Muscle of back (tissue), 11 donors: ENCODE measurements around the gene SERPINB12. TPM values are rescaled to one million over a fixed set of nuclear protein-coding genes. Genes with fewer than 3 reads are reported as not detected.
A peak's percentile ranks its signal among the peaks of the same experiment; 100 is the strongest.

Experiments
- DNase-seq, 3 donors: peaks; one replicate each; pipeline versions ENCODE4 v3.0.0 to v3.0.0-alpha.2; 2013
- polyA plus RNA-seq, 10 donors: library from polyadenylated mRNA; unstranded; fragments of 120-200 nt; gene quantifications; one replicate each; pipeline ENCODE4 v1.2.1, GENCODE V29; 2013; ENCODE audit not compliant: insufficient read length in 10 of 10

Gene SERPINB12
- polyA plus RNA-seq, 10 donors: 0.35 to 1.8 (median 0.57) TPM

DNA sequence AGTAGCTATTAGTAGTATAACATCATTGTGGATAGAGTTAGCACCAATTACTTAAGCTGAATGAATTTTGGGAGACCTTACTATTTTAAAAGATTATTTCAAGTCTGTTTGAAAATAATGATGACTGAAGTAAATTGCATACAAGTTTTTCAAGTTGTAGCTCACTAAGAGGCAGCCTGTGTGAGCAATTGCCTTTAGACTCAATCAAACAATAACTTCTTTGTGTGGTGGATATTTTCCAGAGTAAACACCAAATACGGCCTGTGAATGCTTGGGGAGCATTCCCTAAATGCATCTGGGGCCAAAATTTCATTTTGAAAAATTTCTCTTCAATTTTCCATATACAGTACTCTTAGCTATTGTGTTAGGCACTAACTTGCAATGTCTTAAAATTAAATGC lies 7.9 kb downstream of the SERPINB12 start:
- DNase-seq: no peak

GRCh38 chr18:63551769-63552168 lies 9.6 kb downstream of the SERPINB12 start:
- DNase-seq: no peak

DNA sequence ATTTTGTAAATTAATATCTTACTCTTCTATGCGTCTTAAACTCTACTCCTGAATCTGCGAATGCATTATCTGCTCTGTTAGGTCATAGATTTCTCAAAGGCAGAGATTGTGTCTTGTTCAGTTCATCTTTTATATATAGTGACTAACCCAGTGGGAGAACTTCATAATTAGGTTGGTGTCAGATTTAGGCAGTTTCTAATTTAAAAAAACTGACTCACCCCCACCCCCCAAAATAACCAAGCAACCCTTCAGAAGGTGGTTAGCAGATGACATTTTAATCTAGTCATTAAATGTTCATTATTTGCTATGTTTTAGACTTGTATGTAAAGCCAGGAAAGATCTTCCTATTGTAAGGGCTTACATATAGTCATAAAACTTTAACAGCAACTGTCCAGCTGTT lies 10.4 kb downstream of the SERPINB12 start:
- DNase-seq: no peak

GRCh38 chr18:63553081-63553480 lies 10.9 kb downstream of the SERPINB12 start:
- peak; percentile 29 to 87 (median 60) for DNase-seq

GRCh38 chr18:63559567-63560491 lies 17.7 kb downstream of the SERPINB12 start:
- DNase-seq: no peak

DNA sequence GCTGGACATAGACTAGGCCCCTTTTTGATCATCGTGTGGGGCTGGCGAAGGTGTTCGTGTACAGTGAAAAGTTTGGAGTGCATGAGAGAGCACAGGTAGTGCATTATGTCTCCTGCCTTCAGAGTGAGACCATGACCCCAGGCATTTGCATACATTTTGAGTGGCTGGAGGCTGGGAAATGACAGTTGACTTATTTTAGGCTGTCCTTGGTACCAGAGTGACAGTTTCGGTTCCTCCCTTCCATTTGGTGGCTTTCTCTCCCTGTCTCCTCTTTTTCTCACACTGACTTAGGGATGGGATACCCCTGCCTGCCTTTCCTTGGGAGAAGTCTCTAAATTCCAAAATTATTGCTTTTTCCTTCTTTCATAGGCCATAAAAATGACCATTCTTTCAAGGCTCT lies 20.1 kb downstream of the SERPINB12 start:
- no peak for DNase-seq

GRCh38 chr18:63564021-63564420 lies 21.9 kb downstream of the SERPINB12 start:
- DNase-seq: no peak

DNA sequence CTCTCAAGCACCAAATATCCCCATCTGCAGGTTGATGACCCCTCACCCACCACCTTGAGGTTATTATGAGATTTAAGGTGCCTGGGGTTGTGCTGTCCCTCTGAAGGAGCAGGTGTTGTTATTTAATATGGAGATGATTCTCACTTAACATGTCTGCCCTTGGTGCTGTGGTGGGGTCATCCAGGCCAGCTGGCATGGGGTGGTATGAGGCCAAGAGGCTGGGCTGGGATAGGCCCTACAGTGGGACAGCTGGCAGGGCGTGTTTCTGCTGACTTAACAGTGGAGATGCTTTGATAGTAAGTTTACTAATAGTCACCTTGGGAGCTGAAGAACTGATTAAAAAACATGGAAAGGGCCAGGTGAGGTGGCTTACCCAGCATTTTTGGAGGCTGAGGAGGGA lies 22.4 kb downstream of the SERPINB12 start:
- peak; percentile 7 to 31 (median 8) for DNase-seq

DNA sequence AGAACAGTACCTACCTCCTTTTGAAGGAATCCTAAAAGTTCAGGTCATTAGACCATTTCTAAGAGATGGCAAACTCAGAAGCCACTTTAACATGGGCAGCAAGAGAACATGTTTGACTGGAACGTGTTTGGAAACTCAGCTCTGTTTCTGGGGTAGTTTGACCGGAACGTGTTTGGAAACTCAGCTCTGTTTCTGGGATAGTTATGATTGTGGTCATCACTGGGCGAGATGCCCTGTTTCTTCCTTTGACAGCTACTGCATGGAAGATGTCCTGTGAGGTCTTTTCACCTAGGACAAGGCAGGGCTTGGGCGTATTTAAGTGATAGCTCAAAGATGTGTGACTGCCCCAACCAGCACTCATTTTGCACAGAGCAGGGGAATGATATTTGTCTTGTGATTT lies 25.1 kb downstream of the SERPINB12 start:
- DNase-seq: no peak

DNA sequence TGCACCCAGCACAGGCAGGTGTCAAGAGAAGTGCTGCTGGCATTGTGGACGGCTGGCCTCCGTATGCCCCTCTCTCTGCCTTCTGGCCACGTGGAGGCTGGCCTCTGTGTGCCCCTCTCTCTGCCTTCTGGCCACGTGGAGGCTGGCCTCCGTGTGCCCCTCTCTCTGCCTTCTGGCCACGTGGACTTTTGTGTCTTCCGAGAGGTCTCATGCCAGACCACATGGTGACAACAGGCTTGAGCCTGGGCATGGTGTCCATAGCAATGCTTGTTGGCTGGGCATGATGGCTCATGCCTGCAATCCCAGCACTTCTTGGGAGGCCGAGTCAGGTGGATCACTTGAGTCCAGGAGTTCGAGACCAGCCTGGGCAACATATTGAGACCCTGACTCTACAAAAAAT lies 25.7 kb downstream of the SERPINB12 start:
- no peak for DNase-seq

- no peak for DNase-seq
Observed at GRCh38 chr18:63570721-63571120, 28.6 kb downstream of the SERPINB12 start.

DNA sequence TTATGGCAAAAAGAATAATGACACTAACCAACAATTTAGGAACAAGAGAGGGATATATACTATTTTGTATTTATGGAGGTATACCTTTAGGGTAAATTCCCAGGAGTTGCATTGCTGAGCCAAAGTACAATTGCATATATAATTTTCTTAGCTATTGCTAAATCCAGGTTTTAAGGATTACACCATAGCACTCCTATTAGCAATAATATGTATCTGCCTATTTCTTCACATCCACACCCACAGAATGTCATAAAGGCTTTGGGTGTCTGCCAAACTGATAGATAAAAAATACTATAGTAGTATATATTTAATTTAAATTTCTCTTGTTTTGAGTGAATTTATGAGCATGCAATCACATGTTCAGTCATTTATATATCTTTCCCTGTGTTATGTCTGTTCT lies 33.5 kb downstream of the SERPINB12 start:
- no peak for DNase-seq

GRCh38 chr18:63578357-63578958 lies 36.3 kb downstream of the SERPINB12 start:
- peak; percentile 27 to 61 (median 42) for DNase-seq

DNA sequence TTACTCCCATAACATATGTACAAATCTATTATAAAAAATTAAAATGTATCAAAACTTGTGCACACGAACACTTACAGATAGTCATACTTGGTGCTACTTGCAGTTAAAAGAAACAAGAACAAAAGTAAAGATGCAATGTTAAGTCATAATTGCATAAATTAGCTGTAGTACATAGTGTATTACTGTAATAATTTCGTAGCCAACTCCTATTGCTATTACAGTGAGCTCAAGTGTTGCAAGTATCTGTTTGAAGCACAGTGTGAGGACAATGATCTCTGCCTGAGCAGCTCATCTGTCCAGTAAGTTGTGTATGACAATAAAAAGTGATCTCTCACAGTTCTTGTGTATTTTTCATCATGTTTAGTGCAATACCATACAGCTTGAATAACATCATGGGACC lies 37.4 kb downstream of the SERPINB12 start:
- DNase-seq: no peak

DNA sequence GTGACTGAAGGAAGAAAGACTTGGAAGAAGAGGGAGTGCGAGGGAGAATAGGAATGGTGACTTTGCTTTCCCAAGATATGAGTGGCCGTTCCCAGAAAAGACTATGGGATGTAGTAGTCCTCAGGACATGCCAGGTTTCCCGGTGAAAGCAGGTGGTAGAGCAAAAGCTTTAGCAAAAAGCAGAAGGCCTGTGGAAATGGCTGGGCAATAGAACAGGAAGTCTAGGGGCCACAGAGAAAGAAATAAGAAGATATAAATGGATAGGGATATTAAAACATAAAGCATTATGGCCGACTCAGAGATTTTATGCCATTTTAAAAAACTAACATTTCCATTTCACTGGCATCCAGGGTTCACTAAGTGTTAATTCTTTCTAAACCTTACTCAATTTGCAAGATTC lies 43.8 kb downstream of the SERPINB12 start:
- no peak for DNase-seq

DNA sequence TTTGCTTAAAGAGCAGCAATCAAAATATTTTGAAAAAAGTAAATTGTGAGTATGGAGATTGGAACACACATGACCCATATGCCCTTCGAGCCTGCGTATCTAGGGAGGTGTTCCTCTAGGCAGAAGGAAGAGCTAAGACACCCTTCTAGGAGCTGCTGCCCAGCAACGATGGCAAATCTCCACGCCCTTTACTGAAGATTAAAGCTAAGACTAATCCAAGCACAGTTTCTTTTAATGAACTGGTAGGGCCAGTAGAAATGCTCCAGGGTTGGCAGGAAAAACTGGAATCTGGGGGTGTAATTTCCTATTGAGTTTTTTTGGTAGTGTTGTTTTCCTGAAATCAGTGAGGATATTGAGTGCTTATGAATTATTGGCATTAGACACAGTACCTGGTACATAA lies 44.3 kb downstream of the SERPINB12 start:
- no peak for DNase-seq

- no peak for DNase-seq
Observed at GRCh38 chr18:63586966-63587365, 44.8 kb downstream of the SERPINB12 start, which contains the start of gene SERPINB13. SERPINB13 (plus strand) TSS chr18:63587343; CDS start chr18:63588668, 1,325 bp downstream.

DNA sequence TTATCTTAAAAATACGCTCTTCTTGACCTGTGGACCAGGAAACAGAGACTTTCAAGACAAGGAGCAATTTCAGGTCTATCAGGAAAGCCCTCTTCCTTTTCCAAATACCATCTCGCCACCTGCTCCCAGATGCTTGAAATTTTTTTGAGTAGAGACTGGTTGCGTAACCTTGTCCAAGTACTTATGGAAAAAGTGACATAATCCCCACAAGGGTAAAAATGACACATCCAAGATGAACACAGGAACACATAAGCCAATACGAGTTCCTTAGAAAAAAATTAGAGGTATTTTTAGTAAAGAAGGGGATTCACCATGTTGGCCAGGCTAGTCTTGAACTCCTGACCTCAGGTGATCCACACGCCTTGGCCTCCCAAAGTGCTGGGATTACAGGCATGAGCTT lies 46.7 kb downstream of the SERPINB12 start:
- DNase-seq: no peak

DNA sequence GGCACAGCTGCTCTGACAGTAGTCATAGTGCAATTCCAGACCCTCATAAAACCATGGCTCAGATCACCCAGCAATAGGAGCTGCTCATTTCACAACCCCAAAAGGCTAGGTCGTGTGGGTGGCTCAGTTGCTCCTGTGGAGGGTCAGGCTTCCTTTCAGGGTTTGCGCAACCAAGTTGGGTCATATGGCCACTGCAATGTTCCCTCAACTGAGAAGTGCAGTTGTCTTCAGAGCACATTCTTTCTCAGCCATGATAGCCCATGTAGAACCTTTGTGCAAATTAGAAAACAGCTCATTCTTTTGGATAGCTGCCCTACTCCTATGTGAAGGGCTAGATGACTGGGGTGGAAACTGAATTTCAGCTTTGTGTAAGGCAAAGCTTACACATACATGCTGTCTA lies 48.2 kb downstream of the SERPINB12 start:
- DNase-seq: no peak

GRCh38 chr18:63590966-63591695 lies 49.0 kb downstream of the SERPINB12 start:
- no peak for DNase-seq

DNA sequence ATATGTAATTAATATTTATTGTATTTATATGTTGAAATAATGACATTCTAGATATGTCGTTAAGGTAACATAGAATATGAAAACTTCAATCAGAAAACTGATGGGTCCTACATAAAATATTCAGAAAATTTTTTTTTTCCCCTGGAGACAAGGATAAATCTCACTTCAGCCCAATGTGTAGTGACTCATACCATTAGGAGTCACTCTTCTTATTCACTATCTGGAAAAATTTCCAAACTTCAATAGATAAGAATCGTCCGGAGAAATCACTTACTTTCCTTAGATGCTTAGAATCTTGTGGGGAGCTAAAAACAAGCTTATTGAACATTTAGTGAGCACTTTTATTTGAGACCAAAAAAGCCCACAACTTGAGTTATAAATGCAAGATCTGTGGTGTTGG lies 49.6 kb downstream of the SERPINB12 start:
- DNase-seq: no peak

- no peak for DNase-seq
Observed at GRCh38 chr18:63592471-63592870, 50.3 kb downstream of the SERPINB12 start.

- no peak for DNase-seq
Observed at GRCh38 chr18:63596964-63597363, 54.8 kb downstream of the SERPINB12 start.
